MCF 10A (cell line): ENCODE measurements around the gene SRRM2. TPM values are rescaled to one million over a fixed set of nuclear protein-coding genes. Genes with fewer than 3 reads are reported as not detected.

ENCODE experiments used
- BruUV-seq: library from RNA; stranded (reverse); fragments of 400-500 nt; replicated peaks from 2 replicates; lab custom pipeline; 2021; lab: Mats Ljungman, UMichigan
- CTCF ChIA-PET: fragments of 300-600 bp; sonication (Branson Sonifier 250); formaldehyde crosslinking; extraction: SDS; loops from one replicate; lab custom pipeline; 2021; ENCODE audit warnings: antibody characterized with exemption, inconsistent platforms; lab: Yijun Ruan, JAX
- POLR2A ChIA-PET: fragments of 300-600, 350-650 bp; sonication (Branson Sonifier 250); formaldehyde crosslinking; extraction: SDS; loops from one replicate; lab custom pipeline; 2020; ENCODE audit warnings: antibody characterized with exemption, inconsistent platforms; lab: Yijun Ruan, JAX
- DNase-seq: peaks from one replicate; pipeline ENCODE4 v3.0.0-alpha.2; 2018; ENCODE audit not compliant: unreplicated experiment
- H3K27ac Mint-ChIP-seq: one replicate; pipeline ENCODE4 v1.8.0; 2022; ENCODE audit warnings: mild to moderate bottlenecking, low read depth, mixed read lengths; ENCODE audit not compliant: unreplicated experiment
- H3K27me3 Mint-ChIP-seq: one replicate; pipeline ENCODE4 v1.8.0; 2022; ENCODE audit warnings: mixed read lengths; ENCODE audit not compliant: insufficient read depth, unreplicated experiment
- H3K36me3 Mint-ChIP-seq: one replicate; pipeline ENCODE4 v1.8.0; 2022; ENCODE audit warnings: mild to moderate bottlenecking, moderate library complexity, mixed read lengths; ENCODE audit not compliant: insufficient read depth, unreplicated experiment
- H3K4me1 Mint-ChIP-seq: one replicate; pipeline ENCODE4 v1.8.0; 2022; ENCODE audit warnings: mixed read lengths; ENCODE audit not compliant: insufficient read depth, unreplicated experiment
- H3K4me3 Mint-ChIP-seq: one replicate; pipeline ENCODE4 v1.8.0; 2022; ENCODE audit warnings: mild to moderate bottlenecking, moderate library complexity, mixed read lengths; ENCODE audit not compliant: unreplicated experiment
- H3K9me3 Mint-ChIP-seq: one replicate; pipeline ENCODE4 v1.8.0; 2022; ENCODE audit warnings: mixed read lengths; ENCODE audit not compliant: unreplicated experiment
- CTCF ChIP-seq: fragments of 200-600 bp; IDR thresholded peaks from one replicate; pipeline ENCODE4 v1.8.0; 2022; ENCODE audit warnings: antibody characterized with exemption, mild to moderate bottlenecking; ENCODE audit not compliant: unreplicated experiment
- intact Hi-C: fragments of 100-400 bp; cut with micrococcal nuclease; formaldehyde crosslinking; loops from 2 replicates; pipeline ENCODE4 v1.14.1; 2022
- total RNA-seq: library from RNA; stranded (reverse); gene quantifications from 2 replicates; pipeline ENCODE4 v1.2.3, GENCODE V29; 2022

Gene SRRM2
- total RNA-seq, 1 experiment from 2014 or later, result 779 TPM

- ChIA-PET CTCF (interaction anchor here (0.9 kb wide), 1 partner anchor 940 kb away, joined by 3 read pairs; no protein-coding TSS in a partner anchor), POLR2A (interaction anchor here (0.7 kb wide), 2 partner anchors 16 to 110 kb away, joined by 3 to 5 read pairs; partner anchors contain the start of gene PRSS33)
- peaks cover 6% of the 10 kb centered on the region for H3K36me3 Mint-ChIP-seq
- no peak overlapping the region for H3K4me3 Mint-ChIP-seq
- no TSS peak for BruUV-seq
- no peak for DNase-seq
- H3K27me3 Mint-ChIP-seq, result peaks cover 25% of the 10 kb centered on the region
- no peak overlapping the region for H3K27ac Mint-ChIP-seq
- H3K9me3 Mint-ChIP-seq, result peaks cover 8% of the 10 kb centered on the region
- TF ChIP-seq CTCF, result no peak
- intact Hi-C loops, result no loop called here
- H3K4me1 Mint-ChIP-seq, result peaks cover 5% of the 10 kb centered on the region
Measured at GRCh38 chr16:2803545-2804195, 51.2 kb downstream of the SRRM2 start.

- peaks cover 6% of the 10 kb centered on the region for H3K36me3 Mint-ChIP-seq
- no peak for DNase-seq
- H3K27me3 Mint-ChIP-seq, result peaks cover 31% of the 10 kb centered on the region
- intact Hi-C loops, result no loop called here
- TF ChIP-seq CTCF, result no peak
- CTCF ChIA-PET, result no interaction called here
- no TSS peak for BruUV-seq
- no peak overlapping the region for H3K4me3 Mint-ChIP-seq
- H3K4me1 Mint-ChIP-seq, result peaks cover 5% of the 10 kb centered on the region
- POLR2A ChIA-PET, result no interaction called here
- no peak overlapping the region for H3K27ac Mint-ChIP-seq
- peaks cover 8% of the 10 kb centered on the region for H3K9me3 Mint-ChIP-seq
Measured at GRCh38 chr16:2804728-2805127, 52.3 kb downstream of the SRRM2 start.

DNA sequence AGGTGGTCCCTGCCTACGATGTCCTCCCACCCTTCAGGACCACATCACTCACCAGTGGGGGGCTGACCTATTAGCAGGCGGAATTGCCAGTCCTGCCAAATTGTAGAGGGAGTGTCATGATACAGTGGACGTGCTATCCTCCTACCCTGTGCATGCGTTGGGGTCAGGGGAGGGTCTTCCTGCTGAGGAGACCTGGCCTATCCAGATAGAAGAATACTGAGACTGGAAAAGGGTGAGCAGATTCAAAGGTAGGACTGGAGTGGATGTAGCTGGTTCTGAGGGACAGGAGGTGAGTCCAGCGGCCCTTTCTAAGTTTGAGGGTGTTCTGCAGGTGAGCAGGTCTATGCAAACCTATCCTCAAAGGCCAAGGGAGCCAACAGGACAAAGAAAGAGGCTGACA lies 53.8 kb downstream of the SRRM2 start:
- peaks cover 6% of the 10 kb centered on the region for H3K36me3 Mint-ChIP-seq
- TF ChIP-seq CTCF, result no peak
- H3K4me1 Mint-ChIP-seq, result no peaks in the 10 kb centered on the region
- H3K27me3 Mint-ChIP-seq, result peaks cover 41% of the 10 kb centered on the region
- peaks cover 8% of the 10 kb centered on the region for H3K9me3 Mint-ChIP-seq
- H3K27ac Mint-ChIP-seq, result no peak overlapping the region
- intact Hi-C loops, result no loop called here
- BruUV-seq, result no TSS peak
- ChIA-PET CTCF (no interaction called here), POLR2A (no interaction called here)
- no peak overlapping the region for H3K4me3 Mint-ChIP-seq
- no peak for DNase-seq

- POLR2A ChIA-PET, result no interaction called here
- Mint-ChIP-seq H3K27me3 (peaks cover 41% of the 10 kb centered on the region), H3K27ac (no peak overlapping the region), H3K4me3 (no peak overlapping the region), H3K36me3 (peaks cover 3% of the 10 kb centered on the region), H3K9me3 (peaks cover 8% of the 10 kb centered on the region), H3K4me1 (no peaks in the 10 kb centered on the region)
- no peak for TF ChIP-seq CTCF
- BruUV-seq, result no TSS peak
- no peak for DNase-seq
- CTCF ChIA-PET, result no interaction called here
- intact Hi-C loops, result no loop called here
Measured at GRCh38 chr16:2808181-2808580, 55.7 kb downstream of the SRRM2 start.
